Measurements from ENCODE around the gene ZRANB1.

DNA sequence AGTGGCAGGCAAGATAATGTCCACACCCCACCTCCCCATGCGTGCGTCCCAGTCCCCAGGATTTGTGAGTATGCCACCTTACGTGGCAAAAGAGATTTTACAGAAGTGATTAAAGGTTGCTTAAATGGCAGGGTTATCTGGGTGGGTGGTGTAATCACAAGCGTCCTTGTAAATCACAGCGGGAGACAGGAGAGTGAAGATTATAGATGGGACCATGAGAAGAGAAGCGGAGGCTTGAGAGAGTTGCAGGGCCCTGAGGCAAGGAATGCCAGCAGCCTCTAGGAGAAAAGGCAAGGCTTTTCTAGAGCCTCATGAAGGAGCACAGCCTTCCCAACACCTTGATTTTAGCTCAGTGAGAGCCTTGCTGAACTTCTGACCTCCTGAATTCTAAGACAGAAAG lies 10.2 kb downstream of the ZRANB1 start:
- TF ChIP-seq POLR2AphosphoS5 (IDR thresholded peaks at IDR 0.05; ENCODE audit: low read depth, low read length) (no peak), POLR2A (IDR thresholded peaks at IDR 0.05; ENCODE audit: low read depth, low read length) (no peak)
